Ramos (cell line): Measurements from ENCODE around the gene TRAF4.

Experiments
- in situ Hi-C: fragments of 300-500 bp; cut with MboI; formaldehyde crosslinking; loops from one replicate; pipeline ENCODE4 v1.14.3; 2022; ENCODE audit warnings: low sequenced_read_pairs; ENCODE audit not compliant: unreplicated experiment

Gene TRAF4

DNA sequence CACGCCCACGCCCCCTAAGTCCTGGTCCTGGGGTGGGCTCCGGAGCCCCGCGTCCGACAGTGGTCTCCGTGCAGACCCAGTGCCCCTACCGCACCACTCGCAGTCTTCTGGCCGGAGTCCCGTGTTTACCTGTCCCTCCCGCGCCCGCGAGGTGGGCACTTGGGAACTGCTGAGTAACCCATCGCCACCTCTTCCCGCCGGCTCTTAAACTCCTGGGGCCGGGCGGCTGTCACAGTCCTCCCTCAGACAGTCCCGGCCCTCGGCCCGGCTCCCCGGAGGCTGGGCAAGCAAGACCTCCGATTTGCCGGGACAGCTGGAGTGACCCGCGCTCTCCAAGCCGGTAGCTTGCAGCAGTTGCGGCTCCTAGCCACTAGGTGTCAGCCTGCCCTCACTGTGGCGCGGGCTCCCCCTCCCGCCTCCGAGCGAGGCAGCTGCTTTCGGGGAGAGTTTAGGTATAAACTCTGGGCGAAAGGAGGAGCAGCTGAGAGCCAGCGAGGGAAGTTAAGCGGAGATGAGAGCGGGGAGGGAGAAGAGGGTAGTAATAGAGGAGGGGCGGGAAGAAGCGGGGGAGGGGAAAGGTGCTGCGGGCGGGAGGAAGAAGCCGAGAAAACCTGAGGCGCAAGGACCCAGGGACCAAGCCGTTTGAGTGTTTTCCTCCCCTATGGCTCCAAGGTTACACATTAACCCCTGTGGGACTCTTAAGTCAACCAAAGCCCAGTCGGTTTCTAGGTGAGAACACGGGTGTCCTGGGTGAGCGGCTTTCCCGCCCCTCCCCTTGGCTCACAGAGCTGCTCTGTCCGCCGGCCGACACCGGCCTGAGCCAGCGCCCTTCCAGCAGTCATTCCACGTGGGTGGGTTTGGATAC is 17.0 kb upstream of the TRAF4 start:
- in situ Hi-C loops = loop anchor here (25.0 kb wide), 2 partner anchors 835 to 985 kb away; partner anchors contain the start of genes ABHD15 and TP53I13

- in situ Hi-C loops = loop anchor here (25.0 kb wide), 2 partner anchors 834 to 984 kb away; partner anchors contain the start of genes ABHD15 and TP53I13
Observed at GRCh38 chr17:28728364-28729200, 15.2 kb upstream of the TRAF4 start, which contains the start of gene NEK8. Gene NEK8, plus strand, starts transcription at chr17:28728788. Its CDS starts 26 bp downstream, at chr17:28728814.

DNA sequence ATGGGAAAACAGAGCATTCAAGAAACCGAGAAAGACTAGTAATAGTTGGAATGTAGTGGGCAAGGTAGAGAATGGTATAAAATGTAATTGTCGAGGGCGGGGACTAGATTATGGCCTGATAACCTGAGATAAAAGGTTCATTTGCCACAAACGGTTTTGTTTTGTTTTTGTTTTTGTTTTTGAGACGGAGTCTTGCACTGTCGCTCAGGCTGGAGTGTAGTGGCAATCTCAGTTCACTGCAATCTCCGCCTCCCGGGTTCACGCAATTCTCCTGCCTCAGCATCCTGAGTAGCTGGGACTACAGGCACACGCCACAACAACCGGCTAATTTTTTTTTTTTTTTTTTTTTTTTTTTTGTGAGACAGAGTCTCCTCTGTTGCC is 13.9 kb upstream of the TRAF4 start:
- in situ Hi-C loops = loop anchor here (25.0 kb wide), 2 partner anchors 832 to 982 kb away; partner anchors contain the start of genes ABHD15 and TP53I13

DNA sequence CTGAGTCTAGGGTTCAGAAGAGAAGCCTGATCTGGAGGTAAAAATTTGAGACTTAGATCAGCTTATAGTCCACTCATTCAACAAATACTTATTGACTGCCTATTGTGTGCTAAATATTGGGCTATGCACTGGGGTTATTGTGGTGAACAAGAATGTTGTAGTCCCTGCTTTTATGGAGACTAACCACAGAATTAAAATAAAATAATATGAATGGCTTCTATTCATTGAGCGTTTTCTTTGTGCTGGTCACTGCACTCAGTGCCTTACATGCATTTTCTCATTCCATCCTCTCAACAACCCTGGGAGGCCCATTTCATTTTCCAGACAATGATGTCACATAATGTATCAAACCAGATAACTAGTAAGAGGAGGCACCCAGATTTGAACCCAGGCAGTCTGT is 10.5 kb upstream of the TRAF4 start:
- in situ Hi-C loops = loop anchor here (25.0 kb wide), 2 partner anchors 829 to 979 kb away; partner anchors contain the start of genes ABHD15 and TP53I13

DNA sequence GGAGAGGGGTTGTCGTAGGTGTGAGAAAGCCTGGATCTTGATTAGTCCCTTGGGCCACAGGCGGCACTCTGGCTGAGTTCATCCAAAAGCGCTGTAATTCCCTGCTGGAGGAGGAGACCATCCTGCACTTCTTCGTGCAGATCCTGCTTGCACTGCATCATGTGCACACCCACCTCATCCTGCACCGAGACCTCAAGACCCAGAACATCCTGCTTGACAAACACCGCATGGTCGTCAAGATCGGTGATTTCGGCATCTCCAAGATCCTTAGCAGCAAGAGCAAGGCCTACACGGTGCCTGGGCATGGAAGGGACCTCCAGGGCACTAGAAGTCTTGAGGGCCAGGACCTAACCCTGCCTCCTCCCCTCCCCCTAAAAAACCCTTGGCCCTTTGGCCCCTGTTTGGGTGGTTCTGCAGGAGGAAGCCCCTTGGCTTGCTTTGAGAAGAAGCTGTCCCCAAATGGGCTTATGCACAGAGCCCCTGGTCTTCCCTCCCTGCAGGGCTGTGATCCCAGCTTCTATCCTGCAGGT is 9.0 kb upstream of the TRAF4 start:
- in situ Hi-C loops = loop anchor here (25.0 kb wide), 2 partner anchors 828 to 978 kb away; partner anchors contain the start of genes ABHD15 and TP53I13

DNA sequence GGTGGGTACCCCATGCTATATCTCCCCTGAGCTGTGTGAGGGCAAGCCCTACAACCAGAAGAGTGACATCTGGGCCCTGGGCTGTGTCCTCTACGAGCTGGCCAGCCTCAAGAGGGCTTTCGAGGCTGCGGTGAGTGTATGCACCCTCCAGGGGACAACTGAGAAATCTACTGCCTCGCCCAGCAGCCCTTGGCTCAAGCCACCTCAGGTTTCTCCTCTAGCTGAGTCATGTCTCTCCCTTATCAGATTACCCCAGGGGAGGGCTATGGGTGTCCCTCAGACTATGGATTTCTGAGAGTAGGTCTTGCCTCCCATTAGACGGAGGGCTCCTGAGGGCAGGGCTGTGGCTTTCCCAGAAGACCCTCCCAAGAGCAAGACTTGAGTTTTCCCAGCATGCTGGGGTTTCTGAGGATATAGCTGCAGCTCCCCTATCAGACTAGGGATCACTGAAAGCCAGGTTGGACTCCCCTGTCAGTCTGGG is 8.5 kb upstream of the TRAF4 start:
- in situ Hi-C loops = loop anchor here (25.0 kb wide), 2 partner anchors 827 to 977 kb away; partner anchors contain the start of genes ABHD15 and TP53I13

- in situ Hi-C loops = loop anchor here (25.0 kb wide), 2 partner anchors 826 to 976 kb away; partner anchors contain the start of genes ABHD15 and TP53I13
Observed at GRCh38 chr17:28735913-28736769, 7.7 kb upstream of the TRAF4 start.

DNA sequence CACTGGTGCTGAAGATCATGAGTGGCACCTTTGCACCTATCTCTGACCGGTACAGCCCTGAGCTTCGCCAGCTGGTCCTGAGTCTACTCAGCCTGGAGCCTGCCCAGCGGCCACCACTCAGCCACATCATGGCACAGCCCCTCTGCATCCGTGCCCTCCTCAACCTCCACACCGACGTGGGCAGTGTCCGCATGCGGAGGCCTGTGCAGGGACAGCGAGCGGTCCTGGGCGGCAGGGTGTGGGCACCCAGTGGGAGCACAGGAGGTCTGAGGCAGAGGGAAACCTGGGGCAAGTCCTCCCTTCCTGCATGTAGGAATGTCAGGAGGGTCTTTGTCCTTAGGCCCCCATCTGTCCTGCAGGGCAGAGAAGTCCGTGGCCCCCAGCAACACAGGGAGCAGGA is 6.5 kb upstream of the TRAF4 start:
- in situ Hi-C loops = loop anchor here (25.0 kb wide), 2 partner anchors 825 to 975 kb away; partner anchors contain the start of genes ABHD15 and TP53I13

GRCh38 chr17:28737770-28738679 is 5.8 kb upstream of the TRAF4 start:
- in situ Hi-C loops = loop anchor here (25.0 kb wide), 2 partner anchors 824 to 974 kb away; partner anchors contain the start of genes ABHD15 and TP53I13

- in situ Hi-C loops = loop anchor here (25.0 kb wide), 2 partner anchors 823 to 973 kb away; partner anchors contain the start of genes ABHD15 and TP53I13
Observed at GRCh38 chr17:28738680-28739384, 5.0 kb upstream of the TRAF4 start.

DNA sequence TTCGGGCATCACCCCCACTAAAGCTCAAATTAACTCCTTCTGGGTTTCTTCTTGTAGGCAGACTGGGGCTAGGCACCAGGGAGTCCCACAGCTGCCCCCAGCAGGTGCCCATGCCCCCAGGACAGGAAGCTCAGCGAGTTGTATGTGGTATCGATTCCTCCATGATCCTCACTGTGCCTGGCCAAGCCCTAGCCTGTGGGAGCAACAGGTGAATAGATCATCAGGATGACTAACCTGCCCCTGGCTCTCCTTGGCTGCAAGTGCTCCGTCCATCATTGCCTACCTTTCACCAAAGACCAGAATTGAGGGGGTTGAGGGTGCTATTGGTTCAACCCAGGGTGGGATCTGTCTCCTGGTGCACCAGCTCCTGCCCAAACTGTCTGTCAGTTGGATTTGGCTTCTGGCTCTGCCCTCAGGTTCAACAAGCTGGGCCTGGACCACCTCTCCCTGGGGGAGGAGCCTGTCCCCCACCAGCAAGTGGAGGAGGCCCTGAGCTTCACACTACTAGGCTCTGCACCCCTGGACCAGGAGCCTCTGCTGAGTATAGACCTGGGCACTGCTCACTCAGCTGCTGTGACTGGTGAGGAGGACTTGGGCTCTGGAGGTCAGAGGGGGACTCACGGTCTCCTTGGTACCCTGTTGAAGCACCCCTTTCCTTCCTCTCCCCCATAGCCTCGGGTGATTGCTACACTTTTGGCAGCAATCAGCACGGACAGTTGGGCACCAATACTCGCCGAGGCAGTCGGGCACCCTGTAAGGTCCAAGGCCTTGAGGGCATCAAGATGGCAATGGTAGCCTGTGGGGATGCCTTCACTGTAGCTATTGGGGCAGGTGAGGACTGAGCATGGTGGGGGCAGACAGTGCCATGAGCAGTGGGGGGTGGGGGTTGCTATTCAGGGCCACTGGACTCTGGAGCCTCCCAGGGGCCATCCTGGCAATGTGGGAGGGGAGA is 3.1 kb upstream of the TRAF4 start:
- in situ Hi-C loops = loop anchor here (25.0 kb wide), 2 partner anchors 822 to 972 kb away; partner anchors contain the start of genes ABHD15 and TP53I13

DNA sequence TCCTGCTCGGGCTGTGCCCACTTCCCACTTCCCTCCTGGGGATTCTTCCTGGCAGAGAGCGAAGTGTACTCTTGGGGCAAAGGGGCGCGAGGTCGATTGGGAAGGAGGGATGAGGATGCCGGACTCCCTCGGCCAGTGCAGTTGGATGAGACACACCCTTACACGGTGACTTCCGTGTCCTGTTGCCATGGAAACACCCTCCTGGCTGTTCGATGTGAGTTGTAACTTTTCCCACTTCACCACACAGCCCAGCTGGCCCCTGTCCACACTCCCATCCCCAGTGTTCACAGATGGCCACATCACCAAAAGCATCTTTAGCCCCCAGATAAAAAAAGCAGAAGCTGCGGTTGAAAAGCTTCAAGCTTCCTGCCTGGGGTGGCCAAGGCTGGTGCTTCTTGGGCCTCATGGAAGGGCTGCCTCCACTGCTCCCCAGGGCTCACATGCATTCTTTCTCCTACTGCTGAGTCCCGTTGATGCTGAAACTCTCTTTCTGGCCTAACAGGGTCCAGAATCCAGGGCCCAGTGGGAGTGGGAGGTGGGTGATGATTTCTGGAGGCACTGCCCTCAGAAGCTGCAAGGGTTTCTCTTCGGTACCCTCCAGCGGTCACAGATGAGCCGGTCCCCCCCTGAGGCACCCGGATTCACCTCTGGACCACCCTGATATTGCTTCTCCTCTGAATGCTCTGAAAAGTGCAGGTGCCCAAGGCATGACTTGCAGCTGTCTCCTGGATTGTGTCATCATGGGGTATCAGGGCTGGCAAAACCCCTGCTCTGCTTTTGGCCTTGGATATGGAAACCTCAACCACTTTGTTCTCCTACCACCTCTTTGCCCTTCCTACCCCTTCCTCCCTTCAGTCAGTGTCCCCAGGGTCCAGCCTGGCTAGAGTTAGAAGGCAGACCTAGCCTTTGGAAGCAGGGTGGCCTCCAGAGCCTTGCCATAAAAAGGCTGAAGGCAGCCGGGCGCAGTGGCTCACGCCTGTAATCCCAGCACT is 2.2 kb upstream of the TRAF4 start:
- in situ Hi-C loops = loop anchor here (25.0 kb wide), 2 partner anchors 821 to 971 kb away; partner anchors contain the start of genes ABHD15 and TP53I13

DNA sequence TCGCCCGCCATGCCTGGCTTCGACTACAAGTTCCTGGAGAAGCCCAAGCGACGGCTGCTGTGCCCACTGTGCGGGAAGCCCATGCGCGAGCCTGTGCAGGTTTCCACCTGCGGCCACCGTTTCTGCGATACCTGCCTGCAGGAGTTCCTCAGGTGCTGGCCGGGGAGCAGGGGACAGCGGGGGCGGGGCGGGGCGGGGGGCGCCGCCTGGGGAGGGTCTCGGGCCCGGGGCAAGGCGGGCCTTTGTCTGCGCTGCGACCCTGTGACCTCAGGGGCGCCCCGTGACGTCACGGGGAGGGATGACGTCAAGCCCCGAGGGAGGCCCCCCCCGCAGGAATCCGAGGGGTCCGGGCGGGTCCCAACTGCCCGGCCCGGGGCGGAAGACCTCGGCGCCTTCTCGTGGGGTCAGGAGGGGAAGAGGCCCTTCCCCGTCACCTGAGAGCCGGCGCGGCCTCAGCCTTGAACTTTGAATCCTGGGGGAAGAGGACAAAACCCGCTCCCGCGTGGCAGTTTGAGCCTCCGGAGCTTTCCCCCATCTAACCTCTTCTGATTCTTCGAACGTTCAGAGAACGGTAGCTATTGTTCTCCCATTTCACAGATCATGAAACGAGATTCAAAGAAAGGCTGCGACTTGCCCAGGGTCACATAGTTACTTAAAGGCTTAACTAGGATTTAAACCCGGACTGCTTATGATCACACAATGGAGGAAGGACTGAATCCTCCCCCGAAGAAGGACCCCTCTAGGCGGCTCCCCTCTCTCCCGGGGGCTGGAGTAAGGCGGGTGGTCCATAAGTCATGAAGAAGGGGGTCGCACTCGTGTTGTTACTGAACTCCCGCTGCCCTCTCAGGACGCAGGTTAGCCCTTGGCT is 527 bp downstream of the TRAF4 start:
- in situ Hi-C loops = loop anchor here (25.0 kb wide), 2 partner anchors 818 to 968 kb away; partner anchors contain the start of genes ABHD15 and TP53I13
